Mucosa of descending colon (tissue), 3 donors: ENCODE measurements around the gene PRM3. TPM values are rescaled to one million over a fixed set of nuclear protein-coding genes. Genes with fewer than 3 reads are reported as not detected.

ENCODE experiments used
- ATAC-seq: fragments of 200-7000 bp; cut with Tn5 transposase; one replicate; pipeline ENCODE4 v1.9.1; 2020; ENCODE audit warnings: mild to moderate bottlenecking, moderate library complexity
- DNase-seq, 3 donors: peaks; one replicate each; pipeline ENCODE4 v3.0.0-alpha.2; 2020
- H3K36me3 ChIP-seq: fragments of 200-600 bp; one replicate; pipeline ENCODE4 v1.8.0; 2021; ENCODE audit warnings: low read depth, mild to moderate bottlenecking
- H3K4me1 ChIP-seq: fragments of 200-600 bp; one replicate; pipeline ENCODE4 v1.8.0; 2021; ENCODE audit warnings: low read depth, mild to moderate bottlenecking
- H3K4me3 ChIP-seq: fragments of 200-600 bp; one replicate; pipeline ENCODE4 v1.8.0; 2021; ENCODE audit warnings: mild to moderate bottlenecking
- H3K9me3 ChIP-seq: fragments of 200-600 bp; one replicate; pipeline ENCODE4 v1.8.0; 2021; ENCODE audit warnings: mild to moderate bottlenecking
- intact Hi-C, 2 donors: fragments of 100-400 bp; cut with DNase I in 1 of 2; cut with micrococcal nuclease in 1 of 2; formaldehyde crosslinking; loops; one replicate each; pipeline versions ENCODE4 v1.11.0 to v1.11.1; 2022; cut with DNase I, micrococcal nuclease
- total RNA-seq, 3 donors: library from RNA; stranded (reverse); fragmentation: NEBNext Ultra II Directional in 2 of 3; extraction: Animal tissue kit (Norgen Biotek cat#: 25700) in 2 of 3; gene quantifications; one replicate each; pipeline versions ENCODE4 v1.2.1 to v1.2.4, GENCODE V29; 2021 to 2023
- TF ChIP-seq, protein P1 (sequence below): fragments of 200-600 bp; IDR thresholded peaks from one replicate; pipeline ENCODE4 v1.8.0; 2022; ENCODE audit warnings: antibody characterized with exemption, mild to moderate bottlenecking
- donor health status: DM: no; HTN: no; CAD: no; lungs with moderate emphysema.
- donor health status: DM: no; HTN: no; CAD: no.
- donor health status: DM: no; HTN: yes; CAD: no.

Gene PRM3
- total RNA-seq, 3 donors from 2014 or later, result not detected

DNA sequence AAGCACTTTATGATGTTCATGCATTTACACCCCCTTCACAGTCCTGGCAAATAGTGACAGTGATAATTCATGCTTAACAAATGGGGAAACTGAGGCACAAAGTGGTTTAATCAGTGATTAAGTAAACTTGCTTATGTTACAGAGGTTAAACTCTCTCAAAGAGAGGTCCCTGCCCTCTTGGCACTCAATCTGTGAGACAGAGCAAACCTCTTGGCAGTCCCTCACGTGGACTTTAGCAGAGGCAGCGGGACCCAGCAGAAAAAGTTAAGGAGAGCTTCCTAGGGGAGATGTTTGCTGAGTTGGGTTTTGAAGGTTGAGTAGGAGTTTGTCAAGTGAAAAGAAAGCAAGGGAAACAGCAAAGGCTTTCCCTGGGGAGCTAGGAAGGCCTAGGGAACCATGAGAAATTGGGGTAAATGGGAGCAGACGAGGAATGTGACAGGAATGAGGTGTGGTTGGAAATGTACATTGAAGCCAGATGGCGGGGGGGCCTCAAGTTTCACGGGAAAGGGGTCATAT, 28.1 kb downstream of the PRM3 start:
- DNase-seq (no peak), ATAC-seq (no peak)
- H3K4me1 ChIP-seq, result no peaks in the 10 kb centered on the region
- intact Hi-C loops, result no loop called here
- no peaks in the 10 kb centered on the region for H3K36me3 ChIP-seq
- TF ChIP-seq, protein P1, sequence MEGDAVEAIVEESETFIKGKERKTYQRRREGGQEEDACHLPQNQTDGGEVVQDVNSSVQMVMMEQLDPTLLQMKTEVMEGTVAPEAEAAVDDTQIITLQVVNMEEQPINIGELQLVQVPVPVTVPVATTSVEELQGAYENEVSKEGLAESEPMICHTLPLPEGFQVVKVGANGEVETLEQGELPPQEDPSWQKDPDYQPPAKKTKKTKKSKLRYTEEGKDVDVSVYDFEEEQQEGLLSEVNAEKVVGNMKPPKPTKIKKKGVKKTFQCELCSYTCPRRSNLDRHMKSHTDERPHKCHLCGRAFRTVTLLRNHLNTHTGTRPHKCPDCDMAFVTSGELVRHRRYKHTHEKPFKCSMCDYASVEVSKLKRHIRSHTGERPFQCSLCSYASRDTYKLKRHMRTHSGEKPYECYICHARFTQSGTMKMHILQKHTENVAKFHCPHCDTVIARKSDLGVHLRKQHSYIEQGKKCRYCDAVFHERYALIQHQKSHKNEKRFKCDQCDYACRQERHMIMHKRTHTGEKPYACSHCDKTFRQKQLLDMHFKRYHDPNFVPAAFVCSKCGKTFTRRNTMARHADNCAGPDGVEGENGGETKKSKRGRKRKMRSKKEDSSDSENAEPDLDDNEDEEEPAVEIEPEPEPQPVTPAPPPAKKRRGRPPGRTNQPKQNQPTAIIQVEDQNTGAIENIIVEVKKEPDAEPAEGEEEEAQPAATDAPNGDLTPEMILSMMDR, result no peak
- H3K4me3 ChIP-seq, result no peak overlapping the region
- no peaks in the 10 kb centered on the region for H3K9me3 ChIP-seq

DNA sequence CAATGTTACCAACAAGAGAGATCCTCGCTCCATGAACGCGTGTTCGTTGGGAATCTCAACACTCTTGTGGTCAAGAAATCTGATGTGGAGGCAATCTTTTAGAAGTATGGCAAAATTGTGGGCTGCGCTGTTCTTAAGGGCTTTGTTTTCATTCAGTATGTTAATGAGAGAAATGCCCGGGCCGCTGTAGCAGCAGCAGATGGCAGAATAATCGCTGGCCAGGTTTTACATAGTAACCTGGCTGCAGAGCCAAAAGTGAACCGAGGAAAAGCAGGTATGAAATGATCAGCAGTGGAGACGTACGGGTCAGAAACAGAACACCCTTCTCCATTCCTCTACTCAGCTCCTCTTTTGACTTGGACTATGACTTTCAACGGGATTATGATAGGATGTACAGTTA, 30.8 kb downstream of the PRM3 start:
- DNase-seq, result no peak
- Histone ChIP-seq H3K4me3 (no peak overlapping the region), H3K9me3 (no peaks in the 10 kb centered on the region), H3K36me3 (no peaks in the 10 kb centered on the region), H3K4me1 (no peaks in the 10 kb centered on the region)
- ATAC-seq, result no peak
- intact Hi-C loops, result no loop called here
- TF ChIP-seq, protein P1, result no peak

DNA sequence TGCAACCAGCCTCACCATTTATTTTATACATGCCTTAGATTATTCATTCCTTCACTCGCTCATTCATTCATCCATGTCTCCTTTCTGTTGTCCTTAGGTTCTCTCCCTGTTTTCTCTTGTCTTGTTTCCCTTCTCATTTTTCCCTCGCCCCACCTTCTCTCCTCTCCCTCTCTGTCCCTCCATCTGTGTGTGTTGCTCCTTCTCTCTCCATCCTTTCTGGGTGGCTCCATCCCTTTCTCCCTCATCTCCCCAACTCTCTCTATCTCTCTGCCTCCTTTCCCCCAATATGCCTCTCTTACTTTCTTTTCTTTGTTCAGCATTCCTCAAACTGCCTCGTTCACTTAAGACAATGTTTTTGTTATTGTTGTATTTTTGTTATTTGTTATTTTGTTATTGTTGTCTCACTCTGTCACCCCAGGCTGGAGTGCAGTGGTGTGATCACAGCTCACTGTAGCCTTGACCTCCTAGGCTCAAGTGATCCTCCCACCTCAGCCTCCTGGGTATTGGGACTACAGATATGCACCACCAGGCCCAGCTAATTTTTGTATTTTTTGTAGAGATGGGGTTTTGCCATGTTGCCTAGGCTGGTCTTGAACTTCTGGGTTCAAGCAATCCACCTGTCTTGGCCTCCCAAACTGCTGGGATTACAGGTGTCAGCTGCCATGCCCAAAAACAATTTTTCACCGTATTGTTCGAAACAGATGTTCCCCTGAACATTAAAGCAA, 31.8 kb downstream of the PRM3 start:
- Histone ChIP-seq H3K9me3 (no peaks in the 10 kb centered on the region), H3K36me3 (no peaks in the 10 kb centered on the region), H3K4me1 (no peaks in the 10 kb centered on the region), H3K4me3 (no peak overlapping the region)
- intact Hi-C loops, result no loop called here
- TF ChIP-seq, protein P1, result no peak
- DNase-seq, result no peak
- no peak for ATAC-seq

GRCh38 chr16:11240636-11241473, 32.6 kb downstream of the PRM3 start:
- Histone ChIP-seq H3K36me3 (no peaks in the 10 kb centered on the region), H3K9me3 (no peaks in the 10 kb centered on the region), H3K4me1 (no peaks in the 10 kb centered on the region), H3K4me3 (no peak overlapping the region)
- TF ChIP-seq, protein P1, result no peak
- intact Hi-C loops, result no loop called here
- no peak for DNase-seq
- peak; percentile 53 for ATAC-seq

- Histone ChIP-seq H3K4me1 (peaks cover 3% of the 10 kb centered on the region), H3K36me3 (no peaks in the 10 kb centered on the region), H3K9me3 (no peaks in the 10 kb centered on the region), H3K4me3 (no peak overlapping the region)
- TF ChIP-seq, protein P1, result no peak
- ATAC-seq, result no peak
- intact Hi-C loops, result no loop called here
- no peak for DNase-seq
Observed at GRCh38 chr16:11239644-11240632, 33.5 kb downstream of the PRM3 start.
